ENCODE results near the gene DNAH11. TPM values are rescaled to one million over a fixed set of nuclear protein-coding genes. Genes with fewer than 3 reads are reported as not detected.

Gene DNAH11
- polyA plus RNA-seq, 1 donor from 2014 or later: 0.16 TPM

DNA sequence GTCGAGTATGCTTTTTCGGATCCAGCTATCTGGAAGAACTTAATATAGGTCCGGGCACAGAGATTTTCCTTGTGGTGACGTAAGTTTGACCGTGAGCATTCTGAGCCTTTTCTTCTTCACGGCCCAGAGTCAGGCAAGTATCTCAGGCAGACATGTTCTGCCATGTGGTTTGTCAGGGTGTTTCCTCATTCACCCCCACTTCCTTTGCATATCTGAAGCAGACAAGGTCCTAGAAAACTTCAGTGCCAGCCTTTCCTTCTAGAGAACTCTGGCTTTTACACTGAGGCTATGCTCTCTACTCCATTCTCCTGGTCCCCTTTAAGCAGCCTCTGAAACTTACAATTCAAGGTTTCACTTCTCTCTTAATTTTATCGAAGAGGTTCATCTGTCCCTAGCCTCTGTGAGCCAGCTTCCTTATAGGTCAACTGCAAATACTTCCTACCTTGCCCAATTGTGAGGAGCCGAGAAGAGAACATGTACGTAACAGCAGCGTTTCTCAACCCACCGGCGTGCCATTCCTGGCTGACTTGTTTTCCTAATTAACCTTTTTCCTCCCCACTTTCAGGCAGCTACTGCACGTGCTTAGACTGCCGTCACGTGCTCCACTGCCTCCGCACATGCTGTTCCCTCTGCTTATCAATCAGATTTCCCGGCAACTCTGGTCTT, 355.6 kb downstream of the DNAH11 start:
- Histone ChIP-seq H4K20me1 (ENCODE audit: insufficient read depth) (no peaks in the 10 kb centered on the region), H3K79me2 (replicated peaks; ENCODE audit: insufficient read depth, low read length) (no peaks in the 10 kb centered on the region), H3K4me3 (ENCODE audit: low read length) (no peak overlapping the region), H3K27me3 (ENCODE audit: insufficient read depth, low read depth, low read length) (no peaks in the 10 kb centered on the region), H3K9me3 (ENCODE audit: low read length) (no peaks in the 10 kb centered on the region), H3K4me2 (ENCODE audit: low read length) (no peak overlapping the region), H3K9ac (ENCODE audit: low read length) (no peak overlapping the region), H3K27ac (ENCODE audit: low read length) (no peak overlapping the region), H3F3A (ENCODE audit: insufficient read depth, low read length, poor library complexity, severe bottlenecking) (no peaks in the 10 kb centered on the region), H2AFZ (ENCODE audit: low read depth, low read length) (no peak overlapping the region), H3K9me2 (ENCODE audit: insufficient read depth, low read length) (no peaks in the 10 kb centered on the region), H3K36me3 (ENCODE audit: insufficient read depth, low read length) (no peaks in the 10 kb centered on the region)
- TF ChIP-seq, protein P1, sequence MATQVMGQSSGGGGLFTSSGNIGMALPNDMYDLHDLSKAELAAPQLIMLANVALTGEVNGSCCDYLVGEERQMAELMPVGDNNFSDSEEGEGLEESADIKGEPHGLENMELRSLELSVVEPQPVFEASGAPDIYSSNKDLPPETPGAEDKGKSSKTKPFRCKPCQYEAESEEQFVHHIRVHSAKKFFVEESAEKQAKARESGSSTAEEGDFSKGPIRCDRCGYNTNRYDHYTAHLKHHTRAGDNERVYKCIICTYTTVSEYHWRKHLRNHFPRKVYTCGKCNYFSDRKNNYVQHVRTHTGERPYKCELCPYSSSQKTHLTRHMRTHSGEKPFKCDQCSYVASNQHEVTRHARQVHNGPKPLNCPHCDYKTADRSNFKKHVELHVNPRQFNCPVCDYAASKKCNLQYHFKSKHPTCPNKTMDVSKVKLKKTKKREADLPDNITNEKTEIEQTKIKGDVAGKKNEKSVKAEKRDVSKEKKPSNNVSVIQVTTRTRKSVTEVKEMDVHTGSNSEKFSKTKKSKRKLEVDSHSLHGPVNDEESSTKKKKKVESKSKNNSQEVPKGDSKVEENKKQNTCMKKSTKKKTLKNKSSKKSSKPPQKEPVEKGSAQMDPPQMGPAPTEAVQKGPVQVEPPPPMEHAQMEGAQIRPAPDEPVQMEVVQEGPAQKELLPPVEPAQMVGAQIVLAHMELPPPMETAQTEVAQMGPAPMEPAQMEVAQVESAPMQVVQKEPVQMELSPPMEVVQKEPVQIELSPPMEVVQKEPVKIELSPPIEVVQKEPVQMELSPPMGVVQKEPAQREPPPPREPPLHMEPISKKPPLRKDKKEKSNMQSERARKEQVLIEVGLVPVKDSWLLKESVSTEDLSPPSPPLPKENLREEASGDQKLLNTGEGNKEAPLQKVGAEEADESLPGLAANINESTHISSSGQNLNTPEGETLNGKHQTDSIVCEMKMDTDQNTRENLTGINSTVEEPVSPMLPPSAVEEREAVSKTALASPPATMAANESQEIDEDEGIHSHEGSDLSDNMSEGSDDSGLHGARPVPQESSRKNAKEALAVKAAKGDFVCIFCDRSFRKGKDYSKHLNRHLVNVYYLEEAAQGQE (IDR thresholded peaks at IDR 0.05; ENCODE audit: borderline replicate concordance): no peak
- TF ChIP-seq POLR2AphosphoS5 (IDR thresholded peaks at IDR 0.05): no peak
- no peak for TF ChIP-seq EZH2 (IDR thresholded peaks at IDR 0.05; ENCODE audit: borderline replicate concordance, insufficient read depth, low read length, poor library complexity, severe bottlenecking)
- TF ChIP-seq SMC3 (conservative IDR thresholded peaks at IDR 0.05; ENCODE audit: poor library complexity): no peak
- TF ChIP-seq RAD21 (conservative IDR thresholded peaks at IDR 0.05): no peak
- no peak for TF ChIP-seq TAF1 (IDR thresholded peaks at IDR 0.05; ENCODE audit: low read depth)
- no peak for TF ChIP-seq EP300 (conservative IDR thresholded peaks at IDR 0.05; ENCODE audit: poor library complexity, severe bottlenecking)
- TF ChIP-seq MXI1 (conservative IDR thresholded peaks at IDR 0.05; ENCODE audit: poor library complexity, severe bottlenecking): no peak
- TF ChIP-seq CTCF (IDR thresholded peaks at IDR 0.05; ENCODE audit: poor library complexity, severe bottlenecking): no peak

GRCh38 chr7:21902240-21902639, 359.4 kb downstream of the DNAH11 start:
- H3F3A ChIP-seq (ENCODE audit: insufficient read depth, low read length, poor library complexity, severe bottlenecking): no peaks in the 10 kb centered on the region
- H3K9me3 ChIP-seq (ENCODE audit: low read length): no peaks in the 10 kb centered on the region
- no peaks in the 10 kb centered on the region for H4K20me1 ChIP-seq (ENCODE audit: insufficient read depth)
- H3K4me3 ChIP-seq (ENCODE audit: low read length): no peak overlapping the region
- no peak overlapping the region for H3K27ac ChIP-seq (ENCODE audit: low read length)
- no peak overlapping the region for H3K9ac ChIP-seq (ENCODE audit: low read length)
- no peak overlapping the region for H3K4me2 ChIP-seq (ENCODE audit: low read length)
- no peaks in the 10 kb centered on the region for H3K79me2 ChIP-seq (replicated peaks; ENCODE audit: insufficient read depth, low read length)
- no peak for TF ChIP-seq MXI1 (conservative IDR thresholded peaks at IDR 0.05; ENCODE audit: poor library complexity, severe bottlenecking)
- TF ChIP-seq EZH2 (IDR thresholded peaks at IDR 0.05; ENCODE audit: borderline replicate concordance, insufficient read depth, low read length, poor library complexity, severe bottlenecking): no peak
- TF ChIP-seq EP300 (conservative IDR thresholded peaks at IDR 0.05; ENCODE audit: poor library complexity, severe bottlenecking): no peak
- TF ChIP-seq RAD21 (conservative IDR thresholded peaks at IDR 0.05): no peak
- no peak for TF ChIP-seq SMC3 (conservative IDR thresholded peaks at IDR 0.05; ENCODE audit: poor library complexity)
- TF ChIP-seq, protein P1 (IDR thresholded peaks at IDR 0.05; ENCODE audit: borderline replicate concordance): no peak
- TF ChIP-seq TAF1 (IDR thresholded peaks at IDR 0.05; ENCODE audit: low read depth): no peak
- TF ChIP-seq CTCF (IDR thresholded peaks at IDR 0.05; ENCODE audit: poor library complexity, severe bottlenecking): no peak
- no peak for TF ChIP-seq POLR2AphosphoS5 (IDR thresholded peaks at IDR 0.05)
- no peaks in the 10 kb centered on the region for H3K27me3 ChIP-seq (ENCODE audit: insufficient read depth, low read depth, low read length)
- no peak overlapping the region for H2AFZ ChIP-seq (ENCODE audit: low read depth, low read length)
- no peaks in the 10 kb centered on the region for H3K9me2 ChIP-seq (ENCODE audit: insufficient read depth, low read length)
- no peaks in the 10 kb centered on the region for H3K36me3 ChIP-seq (ENCODE audit: insufficient read depth, low read length)

All from neural cell (in vitro differentiated cells).